SHP77 treated with DMSO at 0.1 percent for 48 hours (cell line): ENCODE measurements around the gene TKFC.

Experiments
- DNase-seq: peaks from one replicate; lab custom pipeline; 2025; lab: John Stamatoyannopoulos, UW

Gene TKFC

DNA sequence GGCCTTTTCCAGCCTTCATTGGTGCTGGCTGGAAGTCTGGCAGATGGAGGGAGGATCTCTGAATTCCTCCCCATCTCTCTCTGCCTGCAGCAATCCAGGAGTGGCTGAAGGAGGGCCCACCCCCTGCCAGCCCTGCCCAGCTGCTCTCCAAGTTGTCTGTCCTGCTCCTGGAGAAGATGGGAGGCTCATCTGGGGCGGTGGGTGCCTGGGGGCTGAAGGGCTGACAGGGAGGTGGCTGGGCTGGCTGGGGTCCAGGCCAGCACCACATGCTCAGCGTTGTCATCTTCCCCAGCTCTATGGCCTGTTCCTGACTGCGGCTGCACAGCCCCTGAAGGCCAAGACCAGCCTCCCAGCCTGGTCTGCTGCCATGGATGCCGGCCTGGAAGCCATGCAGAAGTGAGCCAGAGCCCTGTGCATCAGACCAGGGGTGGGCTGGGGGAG is 12.2 kb downstream of the TKFC start:
- no peak for DNase-seq

DNA sequence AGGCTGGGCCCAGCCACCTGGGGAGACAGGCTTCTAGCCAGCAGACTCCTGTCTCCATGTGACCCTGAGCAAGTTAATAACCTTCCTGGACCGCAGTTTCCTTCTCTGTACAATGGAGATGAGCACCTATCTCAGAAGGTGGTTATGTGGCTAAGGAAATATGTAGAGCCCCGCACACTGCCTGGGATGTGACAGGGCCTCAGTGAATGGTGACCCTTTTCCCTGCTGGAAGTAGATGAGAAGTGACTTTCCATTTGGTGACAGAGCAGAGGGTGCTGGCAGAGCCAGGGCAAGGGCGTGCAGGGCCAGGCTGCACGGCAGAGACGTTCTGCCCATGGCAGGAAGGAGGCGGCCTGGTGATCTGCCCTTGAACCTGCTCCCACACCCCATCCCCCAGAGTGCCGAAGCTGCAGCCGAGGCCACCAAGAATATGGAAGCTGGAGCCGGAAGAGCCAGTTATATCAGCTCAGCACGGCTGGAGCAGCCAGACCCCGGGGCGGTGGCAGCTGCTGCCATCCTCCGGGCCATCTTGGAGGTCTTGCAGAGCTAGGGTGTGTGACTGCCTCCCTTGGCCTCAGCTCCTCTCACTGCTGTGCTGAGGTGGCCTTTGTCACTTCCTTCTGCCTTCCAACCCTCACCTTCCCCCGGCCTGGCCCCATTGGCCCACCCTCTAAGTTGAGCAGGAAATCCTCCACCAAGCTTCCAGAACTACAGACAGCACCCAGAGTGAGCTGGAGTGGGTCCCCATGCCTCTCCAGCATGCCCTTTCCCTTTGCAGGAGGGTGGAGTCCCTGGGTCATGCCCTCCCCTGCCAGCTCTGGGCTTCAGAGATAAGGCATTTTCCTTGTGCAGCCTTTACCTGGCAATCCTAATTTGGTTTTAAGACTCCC is 13.2 kb downstream of the TKFC start:
- no peak for DNase-seq

DNA sequence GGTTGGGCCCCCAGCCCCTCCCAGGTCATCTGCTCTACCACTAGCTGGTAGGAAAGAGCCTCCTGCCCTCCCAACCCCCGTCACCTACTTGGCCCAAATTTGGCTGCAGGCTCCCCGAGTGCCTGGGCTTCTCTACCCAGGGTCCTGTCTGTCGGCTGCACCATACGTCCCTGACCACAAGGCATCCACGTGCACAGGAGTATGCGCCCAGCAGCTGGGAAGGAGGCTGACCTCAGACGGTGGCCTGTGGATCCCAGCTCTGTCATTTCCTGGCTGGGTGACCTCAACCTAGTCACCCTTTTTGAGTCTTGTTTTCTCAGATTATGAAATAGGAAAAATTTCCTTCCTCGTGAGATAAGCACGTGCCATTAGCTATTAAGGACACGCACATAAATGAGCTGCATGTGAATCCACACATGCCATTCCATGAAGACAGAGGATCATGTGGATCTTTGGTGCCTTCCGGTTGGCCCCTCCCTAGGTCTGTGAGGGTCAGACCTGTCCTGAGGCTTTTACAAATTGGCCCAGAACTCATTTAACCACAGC is 15.0 kb downstream of the TKFC start:
- no peak for DNase-seq

DNA sequence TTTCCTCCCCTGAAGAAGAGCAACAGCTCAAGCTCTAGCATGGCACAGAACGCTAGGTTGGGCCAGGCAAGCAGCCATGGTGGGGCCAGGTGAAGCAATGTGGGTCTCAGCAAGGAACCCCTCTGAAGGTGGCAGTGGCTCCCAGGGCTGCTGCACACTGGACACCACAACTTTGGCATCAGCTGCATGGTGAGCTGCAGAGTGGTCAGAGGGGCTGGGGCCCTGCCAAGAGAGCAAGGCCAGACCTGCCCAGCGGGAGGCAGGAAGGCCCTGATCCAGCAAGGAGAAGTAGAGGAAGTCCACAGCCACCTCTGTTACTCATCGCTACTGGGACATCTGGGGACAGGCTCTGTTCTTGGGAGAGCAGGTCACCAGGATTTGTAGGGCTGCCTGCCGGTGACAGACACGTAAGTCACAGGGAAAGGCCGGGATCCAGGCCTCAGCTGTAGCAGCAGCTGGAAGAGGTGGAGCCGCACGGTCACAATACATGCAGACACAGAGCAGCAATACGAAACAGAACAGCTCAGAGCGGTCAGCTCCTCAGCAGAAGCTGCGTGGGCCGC is 16.2 kb downstream of the TKFC start:
- DNase-seq: no peak

DNA sequence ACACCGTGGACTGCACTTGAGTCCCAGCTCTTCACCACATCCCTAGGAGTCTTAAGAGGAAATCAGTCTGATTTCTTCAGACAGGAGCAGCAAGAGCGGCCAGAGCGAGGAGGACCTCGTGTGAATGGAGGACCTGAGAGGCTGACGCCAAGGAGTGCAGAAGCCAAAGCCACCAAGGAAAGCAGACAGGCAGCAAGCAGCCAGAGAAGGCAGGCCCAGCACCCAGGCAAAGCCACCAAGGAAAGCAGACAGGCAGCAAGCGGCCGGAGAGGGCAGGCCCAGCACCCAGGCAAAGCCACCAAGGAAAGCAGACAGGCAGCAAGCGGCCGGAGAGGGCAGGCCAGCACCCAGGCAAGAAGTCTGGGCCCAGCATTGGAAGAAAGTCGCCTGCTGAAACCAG is 16.9 kb downstream of the TKFC start:
- no peak for DNase-seq

DNA sequence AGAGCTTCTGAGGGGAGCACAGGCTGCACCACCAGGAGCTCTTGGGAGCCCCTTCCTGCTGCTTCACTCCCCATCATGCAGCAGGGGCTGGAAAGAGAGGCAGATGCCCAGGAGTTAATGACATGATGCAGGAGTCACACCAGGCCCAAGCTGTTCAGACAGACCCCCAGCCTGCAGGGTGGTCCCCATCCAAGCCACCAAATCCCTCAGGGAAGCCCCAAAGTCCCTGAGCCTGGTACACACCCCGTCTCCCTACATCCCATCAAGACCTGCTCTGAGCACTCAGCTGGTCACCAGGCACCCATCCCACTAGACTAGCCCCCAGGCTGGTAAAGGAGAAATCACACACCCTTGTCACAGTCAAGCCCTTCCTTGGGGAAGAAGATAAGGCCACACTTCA is 17.3 kb downstream of the TKFC start:
- DNase-seq: no peak

DNA sequence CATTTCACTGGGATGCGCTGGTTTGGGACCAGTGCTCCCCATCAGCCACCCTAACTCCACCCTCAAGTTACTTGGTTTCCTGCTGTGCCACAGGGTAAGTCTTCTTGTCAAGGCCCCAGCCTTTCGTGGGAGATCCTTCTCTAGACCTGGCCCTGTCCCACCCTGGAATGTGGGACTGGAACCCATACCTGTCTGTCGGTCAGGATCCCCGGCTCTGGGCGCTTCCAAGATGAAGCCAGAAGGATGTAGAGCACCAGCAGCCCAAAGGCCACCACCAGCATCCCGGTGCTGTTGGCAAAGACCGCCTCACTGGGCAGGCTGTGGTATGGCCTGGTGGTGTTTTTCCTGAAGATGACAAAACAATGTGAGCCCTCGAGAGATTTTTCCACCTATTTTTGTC is 17.8 kb downstream of the TKFC start:
- DNase-seq: no peak

DNA sequence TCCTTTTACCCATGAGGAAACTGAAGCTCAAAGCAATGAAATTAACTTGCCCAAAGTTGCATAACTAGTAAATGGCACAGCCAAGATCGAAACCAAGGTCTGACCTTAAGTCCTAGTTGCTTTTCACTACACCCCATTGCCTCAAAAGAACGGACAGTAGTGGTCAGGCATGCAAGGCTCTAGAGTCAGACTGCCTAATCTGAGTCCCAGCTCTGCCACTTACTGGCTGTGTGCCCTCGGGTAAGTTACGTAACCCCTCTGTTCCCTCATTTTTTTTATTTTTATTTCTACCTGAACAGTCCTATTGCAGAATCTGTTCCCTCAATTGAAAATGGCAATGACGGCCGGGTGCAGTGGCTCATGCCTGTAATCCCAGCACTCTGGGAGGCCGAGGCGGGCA is 19.0 kb downstream of the TKFC start:
- no peak for DNase-seq

DNA sequence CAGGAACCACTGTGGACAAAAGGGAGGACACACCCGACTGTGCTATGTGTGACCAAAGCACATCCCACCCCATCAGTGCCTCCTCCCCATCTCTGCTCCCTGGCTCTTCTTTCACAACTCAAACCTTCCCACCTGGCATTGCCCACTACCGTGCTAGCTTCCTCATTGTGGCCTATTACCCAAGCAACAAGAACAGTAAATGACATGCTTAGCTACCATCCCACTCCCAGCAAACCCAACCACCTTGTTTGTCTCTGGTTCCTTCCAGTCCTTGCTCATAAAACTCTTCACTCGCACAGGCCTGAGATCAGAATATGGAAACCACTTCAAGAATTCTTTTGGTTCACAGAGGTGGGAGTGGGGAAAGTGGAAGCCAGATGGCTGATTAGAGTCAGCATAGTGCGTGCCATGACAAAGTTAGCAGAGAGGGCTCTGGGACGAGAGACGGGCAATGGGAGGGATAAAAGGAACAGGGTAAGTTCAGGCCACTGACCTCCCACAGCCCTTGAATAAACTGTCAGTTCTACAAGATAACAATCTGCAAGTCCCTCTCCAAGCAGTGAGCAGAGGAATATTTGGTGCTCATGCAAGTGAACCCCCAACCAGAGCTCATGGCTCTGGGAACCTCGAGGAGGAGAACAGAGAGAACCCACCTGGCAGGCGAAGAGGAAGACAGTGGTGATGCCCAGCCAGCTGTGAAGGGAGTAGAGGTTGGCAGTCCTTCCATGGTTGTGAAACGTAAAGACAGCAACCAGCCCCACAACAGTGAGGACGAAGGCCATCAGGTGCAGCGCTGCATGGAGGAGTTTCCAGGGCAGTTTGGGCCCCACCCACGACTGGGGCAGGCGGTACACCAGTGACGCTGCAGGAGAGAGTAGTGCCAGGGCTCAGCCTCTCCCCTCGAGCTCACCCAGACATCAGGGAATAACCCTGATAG is 20.4 kb downstream of the TKFC start:
- no peak for DNase-seq

DNA sequence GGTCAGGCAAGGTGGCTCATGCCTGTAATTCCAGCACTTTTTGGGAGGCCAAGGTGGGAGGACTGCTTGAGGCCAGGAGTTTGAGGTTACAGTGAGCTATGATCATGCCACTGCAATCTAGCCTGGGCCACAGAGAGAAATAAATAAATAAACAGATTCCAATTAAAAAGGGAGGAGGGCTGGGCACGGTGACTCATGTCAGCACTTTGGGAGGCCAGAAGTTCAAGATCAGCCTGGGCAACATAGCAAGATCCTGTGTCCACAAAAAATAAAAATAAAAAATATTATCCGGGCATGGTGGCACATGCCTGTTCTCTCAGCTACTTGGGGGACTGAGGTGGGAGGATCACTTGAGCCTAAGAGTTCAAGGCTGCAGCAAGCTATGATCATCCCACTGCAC is 21.2 kb downstream of the TKFC start:
- no peak for DNase-seq

DNA sequence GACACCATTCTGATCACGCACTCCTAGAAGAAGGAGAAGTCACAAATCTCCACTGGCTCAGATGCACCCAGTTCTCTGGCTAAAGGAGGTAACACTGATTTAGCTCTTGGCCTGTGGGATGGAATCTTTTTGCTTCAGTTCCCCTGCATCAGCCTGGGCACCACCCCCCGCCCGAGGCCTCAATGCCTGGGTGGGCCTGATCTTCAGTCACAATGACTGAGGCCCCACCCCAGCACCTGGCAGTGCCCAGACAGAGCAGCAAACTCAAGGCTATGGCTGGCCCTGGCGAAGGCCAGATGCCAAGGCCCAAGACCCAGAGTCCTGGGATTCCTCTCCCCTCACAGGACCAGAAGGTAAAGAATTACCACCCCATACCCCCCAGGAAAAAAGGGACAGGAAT is 23.7 kb downstream of the TKFC start:
- DNase-seq: no peak

DNA sequence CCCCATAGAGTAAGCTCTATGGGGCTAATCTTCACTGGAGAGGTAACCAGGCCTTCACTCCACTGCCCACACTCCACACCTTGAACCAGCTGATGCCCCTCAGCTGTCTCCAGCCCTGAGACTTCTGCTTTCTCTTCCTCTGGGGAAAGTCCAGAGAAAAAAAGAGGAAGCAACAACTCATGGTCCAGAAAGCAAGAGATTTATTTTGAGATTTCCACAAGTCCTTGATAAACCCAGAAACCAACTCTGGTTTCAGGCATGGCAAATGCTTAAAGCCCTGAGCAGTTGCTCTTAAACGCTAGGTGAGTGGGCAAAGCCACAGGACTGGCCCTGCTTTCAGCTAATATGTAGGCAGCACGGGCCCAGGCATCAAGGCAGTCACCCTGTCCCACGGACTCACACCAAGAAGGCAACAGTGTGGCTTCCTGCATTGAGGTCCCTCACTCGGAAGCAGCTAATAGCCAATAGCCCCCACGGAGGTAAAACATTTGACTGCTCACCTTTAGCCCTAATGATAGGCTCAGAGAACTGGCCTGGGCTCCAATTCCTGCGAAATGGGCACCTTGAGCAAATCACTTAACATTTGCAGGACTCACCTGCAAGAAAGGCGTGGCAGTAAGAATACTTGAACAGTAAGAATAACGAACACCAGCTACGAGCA is 24.3 kb downstream of the TKFC start:
- no peak for DNase-seq

DNA sequence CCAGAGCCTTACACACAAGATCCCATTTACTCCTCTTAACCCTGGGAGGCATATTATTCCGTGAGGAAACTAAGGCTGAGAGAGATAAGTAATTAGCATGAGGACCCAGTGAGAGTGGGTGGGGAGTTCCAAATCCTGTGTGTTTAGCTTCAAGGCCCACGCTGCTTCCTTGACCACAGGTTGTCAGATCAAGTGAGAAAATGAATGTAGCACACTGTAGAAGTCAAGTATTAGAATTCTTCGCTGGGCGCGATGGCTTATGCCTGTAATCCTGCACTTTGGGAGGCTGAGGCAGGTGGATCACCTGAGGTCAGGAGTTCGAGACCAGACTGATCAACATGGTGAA is 24.8 kb downstream of the TKFC start:
- no peak for DNase-seq

DNA sequence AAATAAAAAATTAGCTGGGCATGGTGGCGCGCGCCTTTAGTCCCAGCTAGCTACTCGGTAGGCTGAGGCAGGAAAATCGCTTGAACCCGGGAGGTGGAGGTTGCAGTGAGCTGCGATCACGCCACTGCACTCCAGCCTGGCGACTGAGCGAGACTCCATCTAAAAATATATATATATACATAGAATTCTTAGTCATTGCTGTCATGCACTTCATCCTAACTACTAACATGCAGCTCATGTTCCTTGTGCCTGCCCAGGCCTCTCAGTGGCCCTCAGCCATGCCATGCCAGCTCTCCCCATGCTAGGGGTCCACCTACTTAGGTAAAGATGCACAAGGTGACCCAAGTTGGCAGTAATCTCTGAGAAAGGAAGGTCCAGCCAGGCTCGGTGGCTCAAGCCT is 25.5 kb downstream of the TKFC start:
- no peak for DNase-seq

DNA sequence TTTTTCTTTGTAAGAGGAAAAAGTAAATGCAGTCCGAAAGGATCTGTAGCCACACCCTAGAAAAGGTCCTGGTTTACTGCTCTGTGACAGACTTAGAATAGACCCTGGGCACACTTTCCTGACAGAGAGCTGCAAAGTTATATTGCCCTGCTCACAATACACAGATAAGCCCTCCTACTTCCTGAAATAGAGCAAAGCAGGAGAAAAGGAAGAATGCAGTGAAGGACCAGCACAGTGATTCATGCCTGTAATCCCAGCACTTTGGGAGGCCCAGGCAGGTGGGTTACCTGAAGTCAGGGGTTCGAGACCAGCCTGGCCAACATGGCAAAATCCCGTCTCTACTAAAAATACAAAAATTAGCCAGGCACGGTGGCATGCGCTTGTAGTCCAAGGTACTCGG is 26.5 kb downstream of the TKFC start:
- DNase-seq: no peak

DNA sequence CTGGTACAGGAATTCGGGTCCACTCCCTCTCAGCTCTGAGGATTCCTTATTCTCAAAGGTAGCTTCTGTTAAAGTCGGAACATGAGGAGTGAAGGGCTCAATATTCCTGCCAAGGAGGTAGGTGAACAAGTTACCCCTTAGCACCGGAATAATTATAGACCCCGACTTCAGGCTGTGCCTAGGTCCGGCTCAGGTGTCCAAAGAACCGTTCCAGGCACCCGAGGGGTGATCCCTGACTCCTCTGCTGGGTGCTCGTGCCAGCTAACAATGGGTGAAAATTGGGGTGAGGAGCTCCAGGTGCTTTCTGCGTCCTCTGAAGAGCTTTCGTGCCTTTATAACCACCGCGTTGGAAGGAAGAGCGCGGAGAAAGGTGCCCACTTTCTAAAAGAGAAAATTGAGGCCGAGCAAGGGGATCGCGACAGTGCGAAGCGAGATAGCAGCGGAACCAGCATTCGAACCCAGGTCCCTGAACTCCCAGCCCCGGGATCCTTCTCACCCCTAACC is 28.3 kb downstream of the TKFC start:
- DNase-seq: no peak

DNA sequence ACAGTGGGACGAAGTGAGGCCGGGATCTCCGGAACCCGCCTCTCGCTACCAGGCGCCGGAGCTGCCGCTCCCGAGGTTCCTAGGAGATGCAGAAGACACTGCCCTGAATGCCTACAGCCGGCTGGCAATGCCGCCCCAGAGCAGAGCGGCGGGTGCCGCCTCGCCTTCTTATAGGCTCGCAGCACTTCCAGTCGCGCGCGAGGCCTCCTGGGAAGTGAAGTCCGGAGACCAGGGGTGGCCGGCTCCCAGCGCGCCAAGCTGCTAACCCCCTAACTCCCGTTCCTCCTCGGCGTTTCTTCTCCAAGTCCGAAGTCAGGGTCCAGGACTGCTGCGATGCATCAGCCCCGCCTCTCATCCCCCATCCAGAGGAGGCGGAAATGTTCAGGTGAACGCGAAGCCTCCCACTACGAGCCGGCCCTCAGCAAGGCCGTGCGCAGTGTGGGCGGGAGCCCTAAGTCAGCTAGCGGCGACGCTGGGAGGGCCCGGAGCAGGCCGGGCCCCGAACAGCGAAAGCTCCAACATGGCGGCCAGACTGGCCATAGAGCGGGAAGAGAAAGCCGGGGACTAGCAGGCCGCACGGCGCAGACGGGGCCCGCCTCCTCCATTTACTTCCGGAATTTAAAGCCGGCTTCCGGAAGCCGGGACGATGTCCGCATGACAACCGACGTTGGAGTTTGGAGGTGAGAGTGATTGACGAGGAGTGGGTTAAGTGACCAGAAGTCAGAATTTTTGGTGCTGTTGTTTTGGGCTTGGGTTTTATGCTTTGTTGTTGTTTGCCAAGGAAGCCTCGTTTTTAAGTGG is 28.9 kb downstream of the TKFC start, which contains the start of the genes CYB561A3 and TMEM138:
CYB561A3 (minus strand) TSS at position 142 of the 801 bp plus-strand sequence. CDS start 5,169 bp downstream, outside the sequence.
TMEM138 (plus strand) TSS at position 634 of the 801 bp plus-strand sequence. CDS start 2,017 bp downstream, outside the sequence.
- peak; percentile 83 for DNase-seq

DNA sequence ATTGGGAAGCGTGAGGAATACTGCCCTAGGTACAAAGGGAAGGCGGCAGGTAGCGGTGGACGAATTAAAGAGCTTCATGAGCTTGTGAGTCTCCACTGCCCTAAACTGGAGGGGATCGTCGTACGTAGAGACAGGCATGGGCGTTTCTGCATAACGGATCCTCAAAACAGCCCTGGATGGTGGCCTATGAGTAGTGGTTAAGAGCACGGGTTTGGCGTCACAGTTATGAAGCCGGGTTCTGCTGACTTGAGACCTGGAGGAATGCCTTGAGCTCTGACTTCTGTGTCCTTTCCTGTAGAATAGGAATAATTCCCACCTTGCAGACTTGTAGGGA is 29.5 kb downstream of the TKFC start:
- DNase-seq: no peak

DNA sequence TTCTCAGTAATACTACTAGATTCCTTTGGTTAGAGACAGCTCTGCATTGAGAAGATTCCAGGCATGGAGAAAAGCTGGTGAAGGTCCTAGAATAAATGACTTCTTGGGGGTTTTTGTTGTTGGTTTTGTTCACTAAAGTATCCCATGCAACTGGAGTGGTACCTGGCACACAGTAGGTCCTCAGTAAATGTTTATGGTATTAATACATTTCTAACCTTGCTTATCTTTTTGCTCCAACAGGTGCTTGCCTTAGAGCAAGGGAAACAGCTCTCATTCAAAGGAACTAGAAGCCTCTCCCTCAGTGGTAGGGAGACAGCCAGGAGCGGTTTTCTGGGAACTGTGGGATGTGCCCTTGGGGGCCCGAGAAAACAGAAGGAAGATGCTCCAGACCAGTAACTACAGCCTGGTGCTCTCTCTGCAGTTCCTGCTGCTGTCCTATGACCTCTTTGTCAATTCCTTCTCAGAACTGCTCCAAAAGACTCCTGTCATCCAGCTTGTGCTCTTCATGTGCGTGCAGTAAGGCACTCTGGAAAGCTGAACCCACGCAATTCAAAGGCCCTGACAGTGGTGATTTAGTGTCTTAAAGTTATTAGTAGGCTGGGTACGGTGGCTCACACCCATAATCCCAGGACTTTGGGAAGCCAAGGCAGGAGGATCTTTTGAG is 31.1 kb downstream of the TKFC start:
- DNase-seq: no peak

DNA sequence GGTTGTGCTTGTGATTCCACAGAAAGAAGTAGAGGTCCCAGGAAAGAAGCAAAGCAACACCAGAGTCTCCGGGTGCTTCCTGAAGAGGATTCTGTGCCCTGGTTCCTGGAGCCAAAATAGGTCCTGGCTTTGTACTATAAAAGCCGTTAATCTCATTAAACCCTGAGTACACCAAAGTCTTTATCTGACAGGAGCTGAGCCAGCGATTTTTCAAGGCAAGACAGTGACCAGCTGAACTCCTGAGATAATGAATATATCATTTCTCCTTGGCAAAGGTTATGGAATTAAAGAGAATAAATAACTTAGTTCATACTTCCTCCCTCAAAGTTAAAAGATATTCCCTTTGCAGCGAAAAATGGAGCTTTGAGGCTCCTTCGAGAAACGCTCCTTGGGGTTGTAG is 34.4 kb downstream of the TKFC start:
- no peak for DNase-seq
